ENCODE data around the gene PAX8. TPM values are rescaled to one million over a fixed set of nuclear protein-coding genes. Genes with fewer than 3 reads are reported as not detected.

Gene PAX8
- total RNA-seq, 1 experiment from 2014 or later, result 2.4 TPM

DNA sequence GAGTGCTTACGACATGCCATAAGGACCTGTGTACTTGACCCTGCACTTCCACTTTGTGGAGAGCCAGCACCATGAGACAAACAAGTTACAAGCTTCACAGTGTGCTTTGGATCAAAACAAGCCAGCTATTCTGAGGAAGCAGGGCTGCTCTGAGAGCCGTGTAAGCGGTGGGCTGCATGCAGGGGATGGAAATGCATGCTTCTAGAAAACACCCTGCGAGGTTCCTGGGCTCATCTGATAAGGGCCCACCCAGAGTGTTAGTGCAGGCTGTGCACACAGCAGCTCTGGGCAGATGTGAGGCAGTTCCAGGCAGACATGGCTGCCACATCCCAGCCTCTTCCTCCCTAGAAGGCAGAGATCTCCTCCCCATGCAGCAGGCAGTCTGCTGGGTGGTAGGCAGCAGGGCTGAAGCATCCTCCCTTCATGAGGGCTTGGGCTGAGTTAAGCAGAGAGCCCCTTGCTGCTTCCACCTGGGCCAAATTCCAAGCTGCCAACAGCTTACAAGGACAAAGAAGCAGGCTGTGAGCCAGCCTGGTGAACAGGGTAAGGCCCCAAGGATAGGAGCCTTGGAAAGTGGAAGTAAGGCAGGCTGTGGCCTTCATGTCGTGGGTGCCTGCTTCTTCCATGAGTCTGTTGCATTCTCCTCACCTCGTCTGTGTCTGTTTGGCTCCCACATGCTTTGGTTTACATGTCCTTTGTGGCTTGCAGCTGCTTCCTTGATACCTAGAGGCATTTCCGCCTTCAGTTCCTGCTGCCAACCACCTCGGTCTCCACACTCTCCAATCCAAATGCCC is 97.3 kb downstream of the PAX8 start:
- CTCF ChIA-PET, result interaction anchor here (0.7 to 1.6 kb wide), 3 partner anchors 17 to 43 kb away, joined by 3 to 8 read pairs (median 4); no protein-coding TSS in a partner anchor
- H3K27ac Mint-ChIP-seq (ENCODE audit: low read depth, unreplicated experiment), result no peak overlapping the region

DNA sequence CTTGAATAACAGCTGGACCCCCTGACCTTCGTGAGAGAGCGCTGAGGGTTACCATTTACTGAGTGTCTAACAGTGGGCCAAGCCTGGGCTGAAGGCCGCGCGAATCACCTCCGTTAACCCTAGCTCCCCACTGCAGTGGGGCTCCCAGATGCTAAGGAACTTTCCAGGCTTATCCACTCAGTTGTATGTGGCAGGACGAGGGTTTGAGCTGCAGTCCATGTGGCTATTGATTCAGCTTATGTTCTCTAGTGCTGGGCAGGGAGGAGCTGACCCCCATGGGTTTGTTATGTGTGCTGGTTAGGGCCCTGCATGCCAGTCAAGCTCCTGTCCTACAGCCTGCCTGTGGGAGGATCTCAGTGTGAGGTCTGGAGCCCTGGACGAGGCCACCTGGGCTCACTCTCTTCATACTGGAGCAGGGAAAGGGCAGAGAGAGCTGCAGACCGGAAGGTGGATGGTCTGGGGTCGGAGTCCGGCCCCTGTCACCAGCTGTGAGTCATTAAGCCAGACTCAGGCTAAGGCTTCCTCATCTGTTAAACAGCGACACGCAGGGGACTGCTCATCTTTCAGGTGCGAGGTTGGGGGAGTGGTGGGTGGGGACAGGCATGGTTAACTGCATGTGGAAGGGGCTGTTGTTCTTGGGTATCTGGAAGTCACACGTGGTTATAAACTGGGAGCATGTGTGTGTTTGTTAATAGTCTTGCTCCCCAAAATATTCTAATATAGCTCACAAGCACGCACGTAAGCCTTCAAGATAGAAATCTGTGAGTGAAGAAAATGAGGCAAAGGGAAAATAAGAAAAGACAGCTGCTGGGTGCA is 98.4 kb downstream of the PAX8 start:
- H3K36me3 Mint-ChIP-seq (ENCODE audit: insufficient read depth, unreplicated experiment), result peaks cover 10% of the 10 kb centered on the region
- no peak overlapping the region for H3K4me3 Mint-ChIP-seq (ENCODE audit: unreplicated experiment)
- ChIA-PET CTCF (interaction anchor here (0.6 to 1.6 kb wide), 4 partner anchors 14 to 190 kb away, joined by 3 to 8 read pairs (median 3); no protein-coding TSS in a partner anchor), POLR2A (no interaction called here)
- intact Hi-C loops (cut with micrococcal nuclease), result no loop called here
- H3K4me1 Mint-ChIP-seq (ENCODE audit: insufficient read depth, unreplicated experiment), result no peaks in the 10 kb centered on the region
- no peaks in the 10 kb centered on the region for H3K9me3 Mint-ChIP-seq (ENCODE audit: unreplicated experiment)
- no peaks in the 10 kb centered on the region for H3K27me3 Mint-ChIP-seq (ENCODE audit: insufficient read depth, unreplicated experiment)
- DNase-seq (ENCODE audit: unreplicated experiment), result no peak
- no peak overlapping the region for H3K27ac Mint-ChIP-seq (ENCODE audit: low read depth, unreplicated experiment)
- TF ChIP-seq, protein P1, sequence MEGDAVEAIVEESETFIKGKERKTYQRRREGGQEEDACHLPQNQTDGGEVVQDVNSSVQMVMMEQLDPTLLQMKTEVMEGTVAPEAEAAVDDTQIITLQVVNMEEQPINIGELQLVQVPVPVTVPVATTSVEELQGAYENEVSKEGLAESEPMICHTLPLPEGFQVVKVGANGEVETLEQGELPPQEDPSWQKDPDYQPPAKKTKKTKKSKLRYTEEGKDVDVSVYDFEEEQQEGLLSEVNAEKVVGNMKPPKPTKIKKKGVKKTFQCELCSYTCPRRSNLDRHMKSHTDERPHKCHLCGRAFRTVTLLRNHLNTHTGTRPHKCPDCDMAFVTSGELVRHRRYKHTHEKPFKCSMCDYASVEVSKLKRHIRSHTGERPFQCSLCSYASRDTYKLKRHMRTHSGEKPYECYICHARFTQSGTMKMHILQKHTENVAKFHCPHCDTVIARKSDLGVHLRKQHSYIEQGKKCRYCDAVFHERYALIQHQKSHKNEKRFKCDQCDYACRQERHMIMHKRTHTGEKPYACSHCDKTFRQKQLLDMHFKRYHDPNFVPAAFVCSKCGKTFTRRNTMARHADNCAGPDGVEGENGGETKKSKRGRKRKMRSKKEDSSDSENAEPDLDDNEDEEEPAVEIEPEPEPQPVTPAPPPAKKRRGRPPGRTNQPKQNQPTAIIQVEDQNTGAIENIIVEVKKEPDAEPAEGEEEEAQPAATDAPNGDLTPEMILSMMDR (IDR thresholded peaks at IDR 0.05; ENCODE audit: unreplicated experiment), result no peak
- BruUV-seq (replicated peaks), result no TSS peak

More for the DNA sequence above, 97.3 kb downstream of the PAX8 start:
- Mint-ChIP-seq H3K4me3 (ENCODE audit: unreplicated experiment) (no peak overlapping the region), H3K36me3 (ENCODE audit: insufficient read depth, unreplicated experiment) (peaks cover 10% of the 10 kb centered on the region), H3K4me1 (ENCODE audit: insufficient read depth, unreplicated experiment) (no peaks in the 10 kb centered on the region), H3K27me3 (ENCODE audit: insufficient read depth, unreplicated experiment) (no peaks in the 10 kb centered on the region), H3K9me3 (ENCODE audit: unreplicated experiment) (no peaks in the 10 kb centered on the region)
- TF ChIP-seq, protein P1 (IDR thresholded peaks at IDR 0.05; ENCODE audit: unreplicated experiment), result no peak
- intact Hi-C loops (cut with micrococcal nuclease), result no loop called here
- no TSS peak for BruUV-seq (replicated peaks)
- no peak for DNase-seq (ENCODE audit: unreplicated experiment)
- POLR2A ChIA-PET, result no interaction called here

GRCh38 chr2:113179446-113180045 is 99.2 kb downstream of the PAX8 start:
- no peak for DNase-seq (ENCODE audit: unreplicated experiment)
- H3K27ac Mint-ChIP-seq (ENCODE audit: low read depth, unreplicated experiment), result no peak overlapping the region
- H3K9me3 Mint-ChIP-seq (ENCODE audit: unreplicated experiment), result no peaks in the 10 kb centered on the region
- H3K27me3 Mint-ChIP-seq (ENCODE audit: insufficient read depth, unreplicated experiment), result no peaks in the 10 kb centered on the region
- TF ChIP-seq, protein P1 (IDR thresholded peaks at IDR 0.05; ENCODE audit: unreplicated experiment), result no peak
- POLR2A ChIA-PET, result no interaction called here
- no TSS peak for BruUV-seq (replicated peaks)
- peaks cover 10% of the 10 kb centered on the region for H3K36me3 Mint-ChIP-seq (ENCODE audit: insufficient read depth, unreplicated experiment)
- CTCF ChIA-PET, result interaction anchor here (0.6 to 0.9 kb wide), 3 partner anchors 14 to 191 kb away, joined by 3 read pairs; no protein-coding TSS in a partner anchor
- intact Hi-C loops (cut with micrococcal nuclease), result no loop called here
- no peak overlapping the region for H3K4me3 Mint-ChIP-seq (ENCODE audit: unreplicated experiment)
- no peaks in the 10 kb centered on the region for H3K4me1 Mint-ChIP-seq (ENCODE audit: insufficient read depth, unreplicated experiment)

DNA sequence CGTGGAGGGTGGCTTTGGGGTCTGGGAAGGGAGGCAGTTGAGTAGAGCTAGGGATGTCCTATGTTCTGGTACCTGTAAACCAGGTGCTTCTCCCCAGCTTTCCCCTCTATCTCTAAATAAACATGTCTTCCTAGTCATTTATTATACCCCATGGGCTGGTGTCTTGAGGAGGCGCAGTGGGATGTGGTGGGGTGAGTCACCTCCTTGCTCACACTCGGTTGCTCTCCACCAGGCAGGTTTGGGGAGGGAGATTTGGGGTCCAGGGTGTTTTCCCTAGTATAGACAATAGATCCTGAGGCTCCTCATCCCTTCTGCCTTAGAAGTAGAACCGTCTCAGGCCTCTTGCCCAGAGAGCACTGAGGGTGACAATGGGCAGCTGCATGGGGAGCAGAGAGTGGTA is 99.8 kb downstream of the PAX8 start:
- TF ChIP-seq, protein P1 (IDR thresholded peaks at IDR 0.05; ENCODE audit: unreplicated experiment), result no peak
- intact Hi-C loops (cut with micrococcal nuclease), result no loop called here
- Mint-ChIP-seq H3K4me3 (ENCODE audit: unreplicated experiment) (no peak overlapping the region), H3K4me1 (ENCODE audit: insufficient read depth, unreplicated experiment) (no peaks in the 10 kb centered on the region), H3K27ac (ENCODE audit: low read depth, unreplicated experiment) (no peak overlapping the region), H3K36me3 (ENCODE audit: insufficient read depth, unreplicated experiment) (peaks cover 10% of the 10 kb centered on the region), H3K9me3 (ENCODE audit: unreplicated experiment) (no peaks in the 10 kb centered on the region), H3K27me3 (ENCODE audit: insufficient read depth, unreplicated experiment) (no peaks in the 10 kb centered on the region)
- POLR2A ChIA-PET, result no interaction called here
- CTCF ChIA-PET, result interaction anchor here (1.1 kb wide), 1 partner anchor 19 kb away, joined by 3 read pairs; no protein-coding TSS in a partner anchor
- DNase-seq (ENCODE audit: unreplicated experiment), result no peak
- no TSS peak for BruUV-seq (replicated peaks)
